ENCODE data around the gene PPP3CA. TPM values are rescaled to one million over a fixed set of nuclear protein-coding genes. Genes with fewer than 3 reads are reported as not detected.
A peak's percentile ranks its signal among the peaks of the same experiment; 100 is the strongest.

Gene PPP3CA
- total RNA-seq, 1 donor from 2014 or later: 78.8 TPM

DNA sequence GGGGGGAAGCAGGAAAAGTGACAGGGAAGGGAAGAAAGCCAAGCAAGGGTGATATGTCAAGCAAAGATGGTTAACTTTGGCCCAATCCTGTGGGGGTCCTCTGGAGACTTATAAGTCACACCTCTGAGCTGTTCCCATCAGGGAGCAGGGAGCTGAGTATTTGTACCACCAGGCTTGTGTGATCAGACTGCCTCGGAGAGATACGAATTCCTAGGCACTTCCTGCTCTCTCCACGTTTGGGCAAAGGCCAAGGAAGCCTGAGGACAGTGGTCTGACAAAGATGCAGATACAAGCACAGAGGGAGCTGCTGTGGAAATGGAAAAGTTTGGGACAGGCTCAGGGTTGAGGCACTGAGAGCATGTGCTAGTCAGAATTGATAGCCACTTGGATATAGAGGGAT is 10.4 kb upstream of the PPP3CA start:
- H3K27me3 Mint-ChIP-seq: no peaks in the 10 kb centered on the region
- H3K4me1 Mint-ChIP-seq: peaks cover 33% of the 10 kb centered on the region
- ChIA-PET POLR2A (no interaction called here), CTCF (no interaction called here)
- ATAC-seq (ENCODE audit: low read depth) (no peak), DNase-seq (no peak)
- TF ChIP-seq, protein P1, sequence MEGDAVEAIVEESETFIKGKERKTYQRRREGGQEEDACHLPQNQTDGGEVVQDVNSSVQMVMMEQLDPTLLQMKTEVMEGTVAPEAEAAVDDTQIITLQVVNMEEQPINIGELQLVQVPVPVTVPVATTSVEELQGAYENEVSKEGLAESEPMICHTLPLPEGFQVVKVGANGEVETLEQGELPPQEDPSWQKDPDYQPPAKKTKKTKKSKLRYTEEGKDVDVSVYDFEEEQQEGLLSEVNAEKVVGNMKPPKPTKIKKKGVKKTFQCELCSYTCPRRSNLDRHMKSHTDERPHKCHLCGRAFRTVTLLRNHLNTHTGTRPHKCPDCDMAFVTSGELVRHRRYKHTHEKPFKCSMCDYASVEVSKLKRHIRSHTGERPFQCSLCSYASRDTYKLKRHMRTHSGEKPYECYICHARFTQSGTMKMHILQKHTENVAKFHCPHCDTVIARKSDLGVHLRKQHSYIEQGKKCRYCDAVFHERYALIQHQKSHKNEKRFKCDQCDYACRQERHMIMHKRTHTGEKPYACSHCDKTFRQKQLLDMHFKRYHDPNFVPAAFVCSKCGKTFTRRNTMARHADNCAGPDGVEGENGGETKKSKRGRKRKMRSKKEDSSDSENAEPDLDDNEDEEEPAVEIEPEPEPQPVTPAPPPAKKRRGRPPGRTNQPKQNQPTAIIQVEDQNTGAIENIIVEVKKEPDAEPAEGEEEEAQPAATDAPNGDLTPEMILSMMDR (IDR thresholded peaks at IDR 0.05): no peak
- H3K4me3 Mint-ChIP-seq: no peak overlapping the region
- intact Hi-C loops (cut with micrococcal nuclease): no loop called here
- no peaks in the 10 kb centered on the region for H3K9me3 Mint-ChIP-seq
- H3K36me3 Mint-ChIP-seq (ENCODE audit: low read depth): no peaks in the 10 kb centered on the region
- H3K27ac Mint-ChIP-seq: no peak overlapping the region

DNA sequence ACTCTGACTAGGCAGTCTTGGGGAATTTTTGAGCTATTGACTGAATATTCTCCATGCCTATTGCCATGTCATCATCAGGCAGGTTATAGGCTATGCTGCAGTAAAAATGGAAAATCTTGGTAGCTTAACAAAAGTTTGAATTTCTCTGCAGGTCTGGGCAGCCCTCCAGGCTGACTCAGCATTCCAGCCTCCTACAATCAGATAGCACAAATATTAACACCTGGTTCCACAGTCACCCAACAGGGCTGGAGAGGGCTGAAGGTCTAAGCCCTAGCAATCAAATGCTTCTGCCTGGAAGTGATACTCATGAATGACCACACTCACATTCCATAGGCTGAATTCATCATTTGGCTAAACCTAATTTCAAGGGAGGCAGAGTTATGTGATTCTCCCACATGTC is 9.6 kb upstream of the PPP3CA start:
- intact Hi-C loops (cut with micrococcal nuclease): no loop called here
- H3K4me3 Mint-ChIP-seq: no peak overlapping the region
- H3K4me1 Mint-ChIP-seq: peaks cover 33% of the 10 kb centered on the region
- DNase-seq (no peak), ATAC-seq (ENCODE audit: low read depth) (no peak)
- H3K27ac Mint-ChIP-seq: no peak overlapping the region
- CTCF ChIA-PET: interaction anchor here (0.9 kb wide), 1 partner anchor 187 kb away, joined by 3 read pairs; no protein-coding TSS in a partner anchor
- H3K36me3 Mint-ChIP-seq (ENCODE audit: low read depth): no peaks in the 10 kb centered on the region
- TF ChIP-seq, protein P1 (IDR thresholded peaks at IDR 0.05): no peak
- H3K27me3 Mint-ChIP-seq: no peaks in the 10 kb centered on the region
- H3K9me3 Mint-ChIP-seq: no peaks in the 10 kb centered on the region
- POLR2A ChIA-PET: no interaction called here

DNA sequence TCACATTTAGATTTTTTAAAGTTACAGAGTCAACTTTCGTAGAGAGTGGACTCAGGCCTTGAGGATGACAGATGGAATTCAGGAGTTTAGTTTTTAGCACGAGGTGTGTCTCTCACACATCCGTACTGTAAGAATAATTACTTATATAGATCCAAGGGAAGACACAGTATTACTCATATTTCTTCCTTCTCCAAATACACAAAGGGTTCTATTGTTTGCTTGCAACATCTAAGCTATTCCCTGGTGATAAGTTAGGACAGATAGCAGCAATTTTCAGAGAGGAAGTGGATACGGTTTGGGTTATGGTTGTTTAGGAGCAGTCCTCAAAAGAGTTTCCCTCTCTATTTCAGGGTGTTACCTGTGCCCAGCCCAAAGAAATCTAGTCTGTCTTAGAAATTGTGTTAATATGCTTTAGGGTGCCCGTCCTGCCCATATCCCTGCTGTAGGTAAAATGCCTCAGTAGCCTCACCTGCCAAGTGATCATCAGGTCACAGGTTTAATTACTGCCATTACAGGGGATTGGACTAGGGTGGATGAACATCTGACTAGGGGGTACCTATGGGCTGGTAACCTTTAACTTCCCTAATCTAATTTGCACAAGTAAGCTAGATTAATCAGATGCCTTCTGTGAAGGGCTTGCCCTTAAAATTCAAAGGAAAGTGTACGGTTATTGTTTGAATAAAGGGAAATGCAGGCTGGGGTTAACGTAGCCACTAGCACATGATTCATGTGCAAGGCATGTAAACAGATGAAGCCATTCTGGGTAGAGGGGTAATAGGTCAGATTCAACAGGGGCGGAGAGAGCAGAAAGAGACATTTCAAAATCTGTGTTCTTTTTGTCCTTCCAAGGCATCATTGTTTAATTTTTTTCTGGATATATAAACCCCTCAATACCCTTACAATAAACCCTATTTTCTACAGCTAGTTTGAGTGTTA is 8.7 kb upstream of the PPP3CA start:
- H3K36me3 Mint-ChIP-seq (ENCODE audit: low read depth): no peaks in the 10 kb centered on the region
- peak overlapping the region; percentile 21 for H3K27ac Mint-ChIP-seq
- CTCF ChIA-PET: interaction anchor here (0.9 kb wide), 1 partner anchor 186 kb away, joined by 3 read pairs; no protein-coding TSS in a partner anchor
- ATAC-seq (ENCODE audit: low read depth) (no peak), DNase-seq (no peak)
- peak overlapping the region; percentile 29 for H3K4me3 Mint-ChIP-seq
- H3K27me3 Mint-ChIP-seq: no peaks in the 10 kb centered on the region
- TF ChIP-seq, protein P1 (IDR thresholded peaks at IDR 0.05): no peak
- POLR2A ChIA-PET: no interaction called here
- no peaks in the 10 kb centered on the region for H3K9me3 Mint-ChIP-seq
- intact Hi-C loops (cut with micrococcal nuclease): loop anchor here (1.0 kb wide), 1 partner anchor 9 kb away; the partner anchor contains the start of gene PPP3CA
- peaks cover 33% of the 10 kb centered on the region for H3K4me1 Mint-ChIP-seq

DNA sequence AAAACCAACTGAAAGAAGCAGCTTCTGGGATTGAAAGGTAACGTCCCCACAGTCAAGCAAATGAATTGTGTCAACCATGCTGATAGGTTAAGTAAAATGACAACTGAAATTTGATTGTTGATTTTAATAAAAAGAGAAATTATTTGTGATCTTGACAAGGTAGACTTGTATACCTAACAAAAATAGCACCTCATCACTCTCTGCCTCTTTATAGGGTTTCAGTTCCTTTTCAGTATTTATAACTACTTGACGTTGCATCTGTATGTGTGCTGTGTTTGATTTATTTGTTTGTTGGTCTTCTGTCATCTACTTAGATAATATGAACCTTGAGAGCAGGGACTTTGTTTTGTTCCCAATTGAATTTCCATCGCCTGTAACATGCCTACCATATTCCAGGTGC is 7.9 kb upstream of the PPP3CA start:
- POLR2A ChIA-PET: no interaction called here

DNA sequence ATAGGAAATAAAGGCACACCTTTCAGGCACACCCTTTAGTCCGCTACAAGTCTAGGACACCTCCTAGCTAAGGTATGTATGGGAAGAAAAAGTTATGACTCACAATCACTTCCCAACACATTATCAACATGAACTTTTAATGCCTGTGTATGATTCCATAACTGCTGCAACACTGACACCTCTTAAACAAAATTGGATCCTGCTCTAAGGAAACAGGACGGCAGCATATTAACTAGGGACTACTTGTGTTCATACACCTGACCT is 2.4 kb upstream of the PPP3CA start:
- no peak overlapping the region for H3K4me3 Mint-ChIP-seq
- ATAC-seq (ENCODE audit: low read depth): no peak
- intact Hi-C loops (cut with micrococcal nuclease): loop anchor here (5.0 to 10.0 kb wide), 9 partner anchors 178 to 1787 kb away; partner anchors contain the start of genes SLC9B2, TRMT10A and UBE2D3
- DNase-seq: no peak
- CTCF ChIA-PET: no interaction called here
- H3K9me3 Mint-ChIP-seq: no peaks in the 10 kb centered on the region
- no peak overlapping the region for H3K27ac Mint-ChIP-seq
- TF ChIP-seq, protein P1 (IDR thresholded peaks at IDR 0.05): no peak
- H3K36me3 Mint-ChIP-seq (ENCODE audit: low read depth): peaks cover 17% of the 10 kb centered on the region
- no peaks in the 10 kb centered on the region for H3K27me3 Mint-ChIP-seq
- peaks cover 31% of the 10 kb centered on the region for H3K4me1 Mint-ChIP-seq
- POLR2A ChIA-PET: no interaction called here

More for the DNA sequence above, 7.9 kb upstream of the PPP3CA start:
- peak overlapping the region; percentile 16 for H3K27ac Mint-ChIP-seq
- no peaks in the 10 kb centered on the region for H3K27me3 Mint-ChIP-seq
- no peaks in the 10 kb centered on the region for H3K36me3 Mint-ChIP-seq (ENCODE audit: low read depth)
- peak overlapping the region; percentile 36 for H3K4me3 Mint-ChIP-seq
- CTCF ChIA-PET: no interaction called here
- TF ChIP-seq, protein P1 (IDR thresholded peaks at IDR 0.05): no peak
- DNase-seq (no peak), ATAC-seq (ENCODE audit: low read depth) (peak; percentile 85)
- peaks cover 33% of the 10 kb centered on the region for H3K4me1 Mint-ChIP-seq
- no peaks in the 10 kb centered on the region for H3K9me3 Mint-ChIP-seq
- intact Hi-C loops (cut with micrococcal nuclease): loop anchor here (1.0 kb wide), 1 partner anchor 8 kb away; the partner anchor contains the start of gene PPP3CA
